GM12892 (cell line): ENCODE data around the gene CSRP1.

Experiments used
- POLR2A ChIP-seq: IDR thresholded peaks from 2 replicates; pipeline ENCODE4 v1.6.1; 2011; ENCODE audit warnings: low read depth, low read length, control low read depth
- POLR2AphosphoS5 ChIP-seq: IDR thresholded peaks from 2 replicates; pipeline ENCODE4 v1.6.1; 2011; ENCODE audit warnings: low read depth, low read length, control low read depth
- TAF1 ChIP-seq: IDR thresholded peaks from 2 replicates; pipeline ENCODE4 v1.6.1; 2011; ENCODE audit warnings: low read depth, mild to moderate bottlenecking, control low read depth, low read length, borderline replicate concordance

DNA sequence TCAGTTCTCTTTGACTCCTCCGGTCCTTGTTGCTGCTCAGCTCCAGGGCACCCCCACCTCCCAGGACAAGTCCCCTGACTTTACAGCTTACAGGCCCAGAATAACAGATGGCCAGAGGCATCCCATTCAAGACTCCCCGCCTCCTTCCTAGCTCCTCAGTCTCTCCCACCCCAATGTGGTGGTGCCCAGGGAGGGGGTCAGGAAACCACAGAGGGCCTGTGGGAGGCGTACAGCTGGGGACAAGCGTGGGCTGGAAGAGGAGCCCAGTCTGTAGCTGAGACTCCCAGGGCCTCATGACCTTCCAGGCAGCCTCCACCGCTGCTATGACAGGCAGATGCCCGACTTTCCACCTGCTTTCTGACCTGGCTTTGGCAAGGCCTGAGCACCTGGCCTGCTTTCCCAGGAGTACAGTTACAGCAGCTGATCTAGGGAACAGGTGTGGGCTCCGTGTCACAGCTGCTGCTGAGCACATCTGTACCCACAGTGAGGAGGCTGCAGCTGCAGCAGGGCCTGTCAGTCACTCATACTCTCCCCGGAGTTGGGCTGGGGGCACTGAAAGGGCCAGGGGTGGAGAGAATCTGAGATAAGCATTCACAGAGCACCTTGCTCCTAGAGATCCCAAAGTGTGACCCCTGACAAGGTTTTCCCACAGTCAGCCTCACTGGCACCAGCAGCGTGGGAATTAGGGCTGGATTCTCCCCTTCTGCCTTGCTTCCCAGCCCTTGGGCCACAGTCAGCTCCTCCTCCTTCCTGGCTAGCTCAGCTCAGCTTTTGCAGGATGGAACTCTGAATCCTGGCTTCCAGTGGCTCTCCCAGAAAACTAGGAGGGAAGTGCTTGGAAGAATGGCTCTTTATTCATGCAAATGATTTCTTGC lies 24.9 kb upstream of the CSRP1 start:
- TF ChIP-seq TAF1: no peak
- TF ChIP-seq POLR2A: no peak
- TF ChIP-seq POLR2AphosphoS5: no peak
